Liver (tissue), 9 donors: ENCODE results near the gene GABARAP. TPM values are rescaled to one million over a fixed set of nuclear protein-coding genes. Genes with fewer than 3 reads are reported as not detected.

ENCODE experiments used
- DNase-seq: peaks from one replicate; pipeline ENCODE4 v3.0.0-alpha.2; 2017; ENCODE audit warnings: low spot score
- H3K27ac ChIP-seq, 2 donors: one replicate each; pipeline ENCODE4 v1.7.0; 2013; ENCODE audit warnings: inconsistent platforms in 2 of 2, low read length in 2 of 2, control low read depth in 1 of 2, low read depth in 1 of 2, mild to moderate bottlenecking in 1 of 2
- H3K27me3 ChIP-seq, 4 donors: one replicate each; pipeline versions ENCODE4 v1.6.1 to v1.7.0; 2013; ENCODE audit warnings: low read length in 3 of 4, inconsistent platforms in 1 of 4, mild to moderate bottlenecking in 1 of 4, moderate library complexity in 1 of 4; ENCODE audit not compliant: control insufficient read depth in 4 of 4, insufficient read depth in 4 of 4
- H3K36me3 ChIP-seq, 4 donors: one replicate each; pipeline versions ENCODE4 v1.6.1 to v1.7.0; 2013; ENCODE audit warnings: low read length in 3 of 4, mild to moderate bottlenecking in 3 of 4, low read depth in 1 of 4, moderate library complexity in 1 of 4; ENCODE audit not compliant: control insufficient read depth in 4 of 4, insufficient read depth in 3 of 4
- H3K4me1 ChIP-seq, 4 donors: one replicate each; pipeline versions ENCODE4 v1.6.1 to v1.7.0; 2013; ENCODE audit warnings: low read length in 3 of 4, mild to moderate bottlenecking in 3 of 4, moderate library complexity in 1 of 4; ENCODE audit not compliant: control insufficient read depth in 4 of 4, insufficient read depth in 4 of 4
- H3K4me3 ChIP-seq, 3 donors: one replicate each; pipeline versions ENCODE4 v1.6.1 to v1.7.0; 2013; ENCODE audit warnings: low read length in 3 of 3, control low read depth in 1 of 3, low read depth in 1 of 3, mild to moderate bottlenecking in 1 of 3
- H3K9ac ChIP-seq, 2 donors: one replicate each; pipeline ENCODE4 v1.7.0; 2013; ENCODE audit warnings: low read length in 2 of 2, mild to moderate bottlenecking in 2 of 2, moderate library complexity in 2 of 2, control low read depth in 1 of 2, low read depth in 1 of 2
- H3K9me3 ChIP-seq, 4 donors: one replicate each; pipeline versions ENCODE4 v1.6.1 to v1.7.0; 2013; ENCODE audit warnings: low read length in 3 of 4; ENCODE audit not compliant: control insufficient read depth in 4 of 4
- ATF3 ChIP-seq: IDR thresholded peaks from 2 replicates; pipeline ENCODE4 v1.6.1; 2016; ENCODE audit warnings: antibody characterized with exemption
- CTCF ChIP-seq: fragments of 150-350 bp; IDR thresholded peaks from 2 replicates; pipeline ENCODE4 v1.5.1; 2017; ENCODE audit warnings: improper control_type of control experiment, low read depth, low read length; ENCODE audit not compliant: missing input control
- EGR1 ChIP-seq, 2 donors: IDR thresholded peaks; 2 replicates each; pipeline ENCODE4 v1.6.1; 2016 to 2018; ENCODE audit warnings: antibody characterized with exemption in 2 of 2, low read depth in 2 of 2
- FOXA1 ChIP-seq: IDR thresholded peaks from 2 replicates; pipeline ENCODE4 v1.6.1; 2016; ENCODE audit warnings: antibody characterized with exemption
- FOXA2 ChIP-seq: IDR thresholded peaks from 2 replicates; pipeline ENCODE4 v1.6.1; 2016; ENCODE audit warnings: antibody characterized with exemption
- HNF4A ChIP-seq, 2 donors: conservative IDR thresholded peaks; 2 replicates each; pipeline ENCODE4 v1.6.1; 2016; ENCODE audit warnings: antibody characterized with exemption in 2 of 2, mild to moderate bottlenecking in 2 of 2
- HNF4G ChIP-seq: IDR thresholded peaks from 2 replicates; pipeline ENCODE4 v1.6.1; 2016; ENCODE audit warnings: antibody characterized with exemption
- JUND ChIP-seq, 2 donors: IDR thresholded peaks; 2 replicates each; pipeline ENCODE4 v1.6.1; 2016; ENCODE audit warnings: antibody characterized with exemption in 2 of 2
- MAX ChIP-seq: IDR thresholded peaks from 2 replicates; pipeline ENCODE4 v1.6.1; 2016; ENCODE audit warnings: antibody characterized with exemption
- NR2F2 ChIP-seq: IDR thresholded peaks from 2 replicates; pipeline ENCODE4 v1.6.1; 2016; ENCODE audit warnings: antibody characterized with exemption
- RAD21 ChIP-seq, 2 donors: IDR thresholded peaks; 2 replicates each; pipeline ENCODE4 v1.6.1; 2016; ENCODE audit warnings: antibody characterized with exemption in 2 of 2, mild to moderate bottlenecking in 2 of 2
- REST ChIP-seq: IDR thresholded peaks from 2 replicates; pipeline ENCODE4 v1.6.1; 2016; ENCODE audit warnings: antibody characterized with exemption, mild to moderate bottlenecking
- RXRA ChIP-seq, 2 donors: IDR thresholded peaks; 2 replicates each; pipeline ENCODE4 v1.6.1; 2017 to 2018; ENCODE audit warnings: antibody characterized with exemption in 2 of 2, mild to moderate bottlenecking in 1 of 2
- SP1 ChIP-seq: IDR thresholded peaks from 2 replicates; pipeline ENCODE4 v1.6.1; 2018; ENCODE audit warnings: antibody characterized with exemption, mild to moderate bottlenecking
- TAF1 ChIP-seq: conservative IDR thresholded peaks from 2 replicates; pipeline ENCODE4 v1.6.1; 2016; ENCODE audit warnings: antibody characterized with exemption, mild to moderate bottlenecking
- YY1 ChIP-seq: IDR thresholded peaks from 2 replicates; pipeline ENCODE4 v1.6.1; 2016; ENCODE audit warnings: antibody characterized with exemption, mild to moderate bottlenecking
- ZBTB33 ChIP-seq: IDR thresholded peaks from 2 replicates; pipeline ENCODE4 v1.6.1; 2016; ENCODE audit warnings: antibody characterized with exemption
- WGBS: extraction: QIAGEN DNeasy Blood & Tissue Kit; methylation state at CpG from one replicate; pipeline ENCODE4 v1.1.7; 2013; 5-methylcytosine and 5-hydroxymethylcytosine counted together
- polyA plus RNA-seq, 2 donors: library from polyadenylated mRNA; stranded (reverse) in 1 of 2; unstranded in 1 of 2; fragments of 200-250 nt in 1 of 2; fragments of >200 nt in 1 of 2; fragmentation: Nextera tagmentation in 1 of 2; extraction: Ambion mirVana in 1 of 2; gene quantifications; one replicate each; pipeline versions ENCODE4 v1.2.1 to v1.2.3, GENCODE V29; 2013 to 2015
- total RNA-seq, 2 donors: library from RNA; depleted of rRNA; stranded (reverse); fragments of >200 nt; gene quantifications; one replicate each; pipeline ENCODE4 v1.2.3, GENCODE V29; 2014
- donor health status: healthy.
- donor health status: healthy.
- donor health status: healthy.
- donor health status: healthy.
- donor health status: healthy.

Gene GABARAP
- total RNA-seq (10 to 100 TPM; 74.4 to 88.4 TPM), polyA plus RNA-seq (100 to 1,000 TPM; 322 to 489 TPM)

- H3K9me3 ChIP-seq = no peaks in the 10 kb centered on the region
- no peaks in the 10 kb centered on the region for H3K27me3 ChIP-seq
- peaks cover 2 to 36% (median 30%) of the 10 kb centered on the region in 4 donors for H3K4me1 ChIP-seq
- TF ChIP-seq YY1 (no peak), FOXA1 (no peak), JUND (IDR thresholded peaks at IDR 0.05) (no peak), ZBTB33 (no peak), NR2F2 (peak; percentile 6), REST (peak; percentile 8), HNF4A (conservative IDR thresholded peaks at IDR 0.05) (peak in 1 of 2 donors; percentile 7), HNF4G (no peak), RXRA (IDR thresholded peaks at IDR 0.05) (peak in 1 of 2 donors; percentile 18), EGR1 (IDR thresholded peaks at IDR 0.05; ENCODE audit: low read depth in 2 of 2) (peak; percentile 83 to 93), MAX (peak; percentile 31)
- peak within 1 kb of the TSS; percentile 98 to 99 for H3K27ac ChIP-seq
- peak within 1 kb of the TSS; percentile 74 to 93 (median 91) for H3K4me3 ChIP-seq
- DNase-seq = peak; percentile 98
- H3K36me3 ChIP-seq = peaks cover 3 to 31% (median 20%) of the 10 kb centered on the region in 4 donors
- under 1% methylated on average over 62 of the region's 62 CpGs for WGBS
- H3K9ac ChIP-seq = peak within 1 kb of the TSS; percentile 91 to 100
These were observed at the start of gene GABARAP for GRCh38 chr17:7241783-7242716. Gene GABARAP (minus strand): TSS chr17:7242449. CDS start chr17:7242330, 119 bp downstream.

GRCh38 chr17:7290685-7291084 is 48.4 kb upstream of the GABARAP start:
- no peak for DNase-seq
- H3K9ac ChIP-seq = no peak overlapping the region
- 81% methylated on average over 11 of the region's 11 CpGs for WGBS
- H3K36me3 ChIP-seq = no peaks in the 10 kb centered on the region
- peaks cover 8 to 17% (median 12%) of the 10 kb centered on the region in 4 donors for H3K4me1 ChIP-seq
- no peaks in the 10 kb centered on the region for H3K27me3 ChIP-seq
- no peak overlapping the region for H3K4me3 ChIP-seq
- no peak overlapping the region for H3K27ac ChIP-seq
- TF ChIP-seq NR2F2 (no peak), CTCF (no peak), TAF1 (no peak), FOXA2 (no peak), ATF3 (no peak), ZBTB33 (no peak), HNF4A (conservative IDR thresholded peaks at IDR 0.05) (no peak), JUND (IDR thresholded peaks at IDR 0.05) (no peak), FOXA1 (no peak), EGR1 (IDR thresholded peaks at IDR 0.05; ENCODE audit: low read depth in 2 of 2) (no peak), RAD21 (IDR thresholded peaks at IDR 0.05) (no peak), RXRA (IDR thresholded peaks at IDR 0.05) (no peak), YY1 (no peak), SP1 (no peak), MAX (no peak)
- no peaks in the 10 kb centered on the region for H3K9me3 ChIP-seq
